HepG2 (cell line): ENCODE data around the gene MTA1. TPM values are rescaled to one million over a fixed set of nuclear protein-coding genes. Genes with fewer than 3 reads are reported as not detected.
A peak's percentile ranks its signal among the peaks of the same experiment; 100 is the strongest.

Experiments
- ATM ChIP-seq: fragments of 450-650 bp; IDR thresholded peaks from 2 replicates; pipeline ENCODE4 v1.7.1; 2017; ENCODE audit warnings: mild to moderate bottlenecking, borderline replicate concordance
- CCDC6 ChIP-seq: sonication (generic); formaldehyde crosslinking; IDR thresholded peaks from 2 replicates; pipeline ENCODE4 v1.8.1; 2022; ENCODE audit warnings: mild to moderate bottlenecking, missing genetic modification reagents, moderate library complexity
- IKZF4 ChIP-seq: sonication (generic); formaldehyde crosslinking; IDR thresholded peaks from 2 replicates; pipeline ENCODE4 v1.5.1; 2020; ENCODE audit warnings: borderline replicate concordance, mild to moderate bottlenecking, low read depth, missing genetic modification reagents; ENCODE audit errors: not compliant biosample characterization
- ISX ChIP-seq: sonication (generic); formaldehyde crosslinking; conservative IDR thresholded peaks from 2 replicates; pipeline ENCODE4 v1.5.0; 2020; ENCODE audit warnings: missing genetic modification reagents
- NFE2L1 ChIP-seq: sonication (generic); formaldehyde crosslinking; IDR thresholded peaks from 2 replicates; pipeline ENCODE4 v1.4.0; 2020; ENCODE audit warnings: missing genetic modification reagents, mild to moderate bottlenecking, borderline replicate concordance
- NR2C2 ChIP-seq: sonication (generic); formaldehyde crosslinking; IDR thresholded peaks from 2 replicates; pipeline ENCODE4 v1.4.0; 2020; ENCODE audit warnings: missing genetic modification reagents, mild to moderate bottlenecking, moderate library complexity, borderline replicate concordance
- SNAPC2 ChIP-seq: sonication (generic); formaldehyde crosslinking; IDR thresholded peaks from 2 replicates; pipeline ENCODE4 v1.8.1; 2022; ENCODE audit warnings: mild to moderate bottlenecking, missing genetic modification reagents
- ZBTB38 ChIP-seq: sonication (generic); formaldehyde crosslinking; IDR thresholded peaks from 2 replicates; pipeline ENCODE4 v1.5.1; 2020; ENCODE audit warnings: mild to moderate bottlenecking, missing genetic modification reagents
- ZFP41 ChIP-seq: sonication (generic); formaldehyde crosslinking; IDR thresholded peaks from 2 replicates; pipeline ENCODE4 v1.4.0; 2020; ENCODE audit warnings: mild to moderate bottlenecking, missing genetic modification reagents, borderline replicate concordance
- ZNF343 ChIP-seq: sonication (generic); formaldehyde crosslinking; IDR thresholded peaks from 2 replicates; pipeline ENCODE4 v1.4.0; 2020; ENCODE audit warnings: mild to moderate bottlenecking, missing genetic modification reagents
- ZNF432 ChIP-seq: sonication (generic); formaldehyde crosslinking; IDR thresholded peaks from 2 replicates; pipeline ENCODE4 v1.5.0; 2020; ENCODE audit warnings: missing genetic modification reagents, mild to moderate bottlenecking, borderline replicate concordance
- ZNF547 ChIP-seq: sonication (generic); formaldehyde crosslinking; IDR thresholded peaks from 2 replicates; pipeline ENCODE4 v1.5.1; 2020; ENCODE audit warnings: mild to moderate bottlenecking, missing genetic modification reagents
- ZNF549 ChIP-seq: sonication (generic); formaldehyde crosslinking; IDR thresholded peaks from 2 replicates; pipeline ENCODE4 v1.5.0; 2020; ENCODE audit warnings: missing genetic modification reagents
- ZNF589 ChIP-seq: sonication (generic); formaldehyde crosslinking; conservative IDR thresholded peaks from 2 replicates; pipeline ENCODE4 v1.8.0; 2022; ENCODE audit warnings: mild to moderate bottlenecking, moderate library complexity, missing genetic modification reagents
- ZNF839 ChIP-seq: sonication (generic); formaldehyde crosslinking; IDR thresholded peaks from 2 replicates; pipeline ENCODE4 v1.4.0; 2020; ENCODE audit warnings: missing genetic modification reagents, mild to moderate bottlenecking, borderline replicate concordance
- ZZZ3 ChIP-seq: sonication (generic); formaldehyde crosslinking; IDR thresholded peaks from 2 replicates; pipeline ENCODE4 v1.4.0; 2020; ENCODE audit warnings: missing genetic modification reagents, mild to moderate bottlenecking, borderline replicate concordance
- polyA plus RNA-seq, 8 experiments: library from polyadenylated mRNA; depleted of rRNA in 3 of 8; stranded (reverse) in 7 of 8; unstranded in 1 of 8; fragments of >200 nt; fragmentation: Illumina TruSeq in 4 of 8; extraction: Trizol in 4 of 8; gene quantifications; 2 replicates each; pipeline versions ENCODE4 v1.2.1 to v1.2.3, GENCODE V29; 2011 to 2016; ENCODE audit warnings: low read depth in 4 of 8, missing spikeins in 1 of 8, mixed read lengths in 1 of 8; ENCODE audit not compliant: insufficient read depth in 1 of 8
- total RNA-seq, 5 experiments: library from RNA; depleted of rRNA; stranded (reverse); fragments of >200 nt; fragmentation: Illumina TruSeq; extraction: Trizol; gene quantifications; 2 replicates each; pipeline ENCODE4 v1.2.3, GENCODE V29; 2016; ENCODE audit warnings: low read depth in 1 of 5
- TF ChIP-seq, protein P1 (sequence below): IDR thresholded peaks from 2 replicates; pipeline ENCODE4 v1.4.0; 2020; ENCODE audit warnings: mild to moderate bottlenecking, missing genetic modification reagents
- TF ChIP-seq, protein P2 (sequence below): IDR thresholded peaks from 2 replicates; pipeline ENCODE4 v1.6.1; 2012; ENCODE audit warnings: low read length, improper control_type of control experiment
- TF ChIP-seq, protein P3 (sequence below): sonication (generic); formaldehyde crosslinking; IDR thresholded peaks from 2 replicates; pipeline ENCODE4 v1.8.0; 2022; ENCODE audit warnings: low read depth, missing genetic modification reagents

MTA1 gene
- total and polyA plus RNA-seq, 2 of the 13 experiments (the other 11 are each of a cell fraction or from before 2014, with no cell fraction given): 35.2 to 85.8 TPM

DNA sequence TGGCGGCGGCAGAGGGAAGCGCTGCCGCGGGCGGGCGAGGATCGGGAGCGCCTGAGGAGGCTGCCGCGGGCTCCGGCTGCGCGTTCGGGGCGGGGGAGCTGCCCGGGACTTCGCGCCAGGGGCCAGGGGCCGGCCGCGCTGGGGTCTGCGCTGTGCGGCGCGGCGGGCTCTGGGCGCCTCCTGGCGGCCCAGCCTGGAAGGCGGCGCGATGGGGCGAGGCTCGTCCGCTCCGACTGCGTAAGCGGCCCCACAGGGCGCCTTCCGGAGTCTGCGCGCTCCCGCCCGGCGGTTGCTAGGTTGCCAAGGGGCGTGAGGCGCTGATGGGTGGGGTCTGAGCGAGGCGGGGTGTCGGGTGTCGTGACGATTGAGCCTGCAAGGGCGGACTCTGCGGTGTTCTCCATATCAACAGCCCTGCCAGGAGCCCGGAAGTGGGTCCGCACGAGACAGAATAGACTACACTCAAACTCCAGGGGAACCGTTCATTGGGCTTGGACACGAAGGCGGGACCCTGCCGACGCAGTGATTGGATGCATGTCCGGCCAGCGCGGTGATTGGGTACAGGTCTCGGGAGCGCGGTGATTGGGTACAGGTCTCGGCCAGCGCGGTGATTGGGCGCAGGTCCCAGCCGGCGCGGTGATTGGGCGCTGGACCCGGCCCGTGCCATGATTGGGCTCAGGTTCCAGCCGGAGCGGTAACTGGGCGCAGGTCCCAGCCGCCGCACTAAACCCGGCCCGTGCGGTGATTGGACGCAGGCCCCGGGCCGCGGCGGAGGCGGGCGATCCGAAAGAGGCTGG, 71.1 kb downstream of the MTA1 start, which contains the start of gene TEDC1 (continued):
- TF ChIP-seq ZNF549 (CRISPR knock-in tag): no peak
- no peak for TF ChIP-seq ZNF343 (CRISPR knock-in tag)
- no peak for TF ChIP-seq ZZZ3 (CRISPR knock-in tag)
- no peak for TF ChIP-seq NFE2L1
- peak; percentile 62 for TF ChIP-seq SNAPC2
- peak; percentile 62; the same call in 1 of the 2 replicates for TF ChIP-seq ZFP41 (CRISPR knock-in tag)
- peak; percentile 11 for TF ChIP-seq IKZF4
- TF ChIP-seq, protein P1, sequence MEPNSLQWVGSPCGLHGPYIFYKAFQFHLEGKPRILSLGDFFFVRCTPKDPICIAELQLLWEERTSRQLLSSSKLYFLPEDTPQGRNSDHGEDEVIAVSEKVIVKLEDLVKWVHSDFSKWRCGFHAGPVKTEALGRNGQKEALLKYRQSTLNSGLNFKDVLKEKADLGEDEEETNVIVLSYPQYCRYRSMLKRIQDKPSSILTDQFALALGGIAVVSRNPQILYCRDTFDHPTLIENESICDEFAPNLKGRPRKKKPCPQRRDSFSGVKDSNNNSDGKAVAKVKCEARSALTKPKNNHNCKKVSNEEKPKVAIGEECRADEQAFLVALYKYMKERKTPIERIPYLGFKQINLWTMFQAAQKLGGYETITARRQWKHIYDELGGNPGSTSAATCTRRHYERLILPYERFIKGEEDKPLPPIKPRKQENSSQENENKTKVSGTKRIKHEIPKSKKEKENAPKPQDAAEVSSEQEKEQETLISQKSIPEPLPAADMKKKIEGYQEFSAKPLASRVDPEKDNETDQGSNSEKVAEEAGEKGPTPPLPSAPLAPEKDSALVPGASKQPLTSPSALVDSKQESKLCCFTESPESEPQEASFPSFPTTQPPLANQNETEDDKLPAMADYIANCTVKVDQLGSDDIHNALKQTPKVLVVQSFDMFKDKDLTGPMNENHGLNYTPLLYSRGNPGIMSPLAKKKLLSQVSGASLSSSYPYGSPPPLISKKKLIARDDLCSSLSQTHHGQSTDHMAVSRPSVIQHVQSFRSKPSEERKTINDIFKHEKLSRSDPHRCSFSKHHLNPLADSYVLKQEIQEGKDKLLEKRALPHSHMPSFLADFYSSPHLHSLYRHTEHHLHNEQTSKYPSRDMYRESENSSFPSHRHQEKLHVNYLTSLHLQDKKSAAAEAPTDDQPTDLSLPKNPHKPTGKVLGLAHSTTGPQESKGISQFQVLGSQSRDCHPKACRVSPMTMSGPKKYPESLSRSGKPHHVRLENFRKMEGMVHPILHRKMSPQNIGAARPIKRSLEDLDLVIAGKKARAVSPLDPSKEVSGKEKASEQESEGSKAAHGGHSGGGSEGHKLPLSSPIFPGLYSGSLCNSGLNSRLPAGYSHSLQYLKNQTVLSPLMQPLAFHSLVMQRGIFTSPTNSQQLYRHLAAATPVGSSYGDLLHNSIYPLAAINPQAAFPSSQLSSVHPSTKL: 0 out of 2 replicates have a peak, but pooled peaks have one; percentile 49
- TF ChIP-seq, protein P2, sequence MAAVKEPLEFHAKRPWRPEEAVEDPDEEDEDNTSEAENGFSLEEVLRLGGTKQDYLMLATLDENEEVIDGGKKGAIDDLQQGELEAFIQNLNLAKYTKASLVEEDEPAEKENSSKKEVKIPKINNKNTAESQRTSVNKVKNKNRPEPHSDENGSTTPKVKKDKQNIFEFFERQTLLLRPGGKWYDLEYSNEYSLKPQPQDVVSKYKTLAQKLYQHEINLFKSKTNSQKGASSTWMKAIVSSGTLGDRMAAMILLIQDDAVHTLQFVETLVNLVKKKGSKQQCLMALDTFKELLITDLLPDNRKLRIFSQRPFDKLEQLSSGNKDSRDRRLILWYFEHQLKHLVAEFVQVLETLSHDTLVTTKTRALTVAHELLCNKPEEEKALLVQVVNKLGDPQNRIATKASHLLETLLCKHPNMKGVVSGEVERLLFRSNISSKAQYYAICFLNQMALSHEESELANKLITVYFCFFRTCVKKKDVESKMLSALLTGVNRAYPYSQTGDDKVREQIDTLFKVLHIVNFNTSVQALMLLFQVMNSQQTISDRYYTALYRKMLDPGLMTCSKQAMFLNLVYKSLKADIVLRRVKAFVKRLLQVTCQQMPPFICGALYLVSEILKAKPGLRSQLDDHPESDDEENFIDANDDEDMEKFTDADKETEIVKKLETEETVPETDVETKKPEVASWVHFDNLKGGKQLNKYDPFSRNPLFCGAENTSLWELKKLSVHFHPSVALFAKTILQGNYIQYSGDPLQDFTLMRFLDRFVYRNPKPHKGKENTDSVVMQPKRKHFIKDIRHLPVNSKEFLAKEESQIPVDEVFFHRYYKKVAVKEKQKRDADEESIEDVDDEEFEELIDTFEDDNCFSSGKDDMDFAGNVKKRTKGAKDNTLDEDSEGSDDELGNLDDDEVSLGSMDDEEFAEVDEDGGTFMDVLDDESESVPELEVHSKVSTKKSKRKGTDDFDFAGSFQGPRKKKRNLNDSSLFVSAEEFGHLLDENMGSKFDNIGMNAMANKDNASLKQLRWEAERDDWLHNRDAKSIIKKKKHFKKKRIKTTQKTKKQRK: no peak
- peak; percentile 69; the same call in 1 of the 2 replicates for TF ChIP-seq ZBTB38 (CRISPR knock-in tag)
- TF ChIP-seq ZNF547: no peak
- TF ChIP-seq ATM: no peak
- peak; percentile 33; the same call in 1 of the 2 replicates for TF ChIP-seq NR2C2 (CRISPR knock-in tag)
- peak; percentile 82 for TF ChIP-seq ZNF589 (CRISPR knock-in tag)
- TF ChIP-seq CCDC6: peak; percentile 39; the same call in 1 of the 2 replicates
- no peak for TF ChIP-seq ISX
- no peak for TF ChIP-seq ZNF432 (CRISPR knock-in tag)
- TF ChIP-seq, protein P3, sequence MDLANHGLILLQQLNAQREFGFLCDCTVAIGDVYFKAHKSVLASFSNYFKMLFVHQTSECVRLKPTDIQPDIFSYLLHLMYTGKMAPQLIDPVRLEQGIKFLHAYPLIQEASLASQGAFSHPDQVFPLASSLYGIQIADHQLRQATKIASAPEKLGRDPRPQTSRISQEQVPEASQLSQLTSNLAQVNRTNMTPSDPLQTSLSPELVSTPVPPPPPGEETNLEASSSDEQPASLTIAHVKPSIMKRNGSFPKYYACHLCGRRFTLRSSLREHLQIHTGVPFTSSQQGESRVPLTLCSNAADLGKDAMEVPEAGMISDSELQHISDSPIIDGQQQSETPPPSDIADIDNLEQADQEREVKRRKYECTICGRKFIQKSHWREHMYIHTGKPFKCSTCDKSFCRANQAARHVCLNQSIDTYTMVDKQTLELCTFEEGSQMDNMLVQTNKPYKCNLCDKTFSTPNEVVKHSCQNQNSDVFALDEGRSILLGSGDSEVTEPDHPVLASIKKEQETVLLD: peak; percentile 46
- no peak for TF ChIP-seq ZNF839
